HT1080 (cell line): Measurements from ENCODE around the gene HAX1. TPM values are rescaled to one million over a fixed set of nuclear protein-coding genes. Genes with fewer than 3 reads are reported as not detected.
"Not testable (repeated sequence)": the region's sequence is repeated elsewhere in the genome, so short reads cannot be mapped to it uniquely, and the experiment has no call there.

Experiments used
- DNase-seq: peaks from one replicate; pipeline ENCODE4 v3.0.0-alpha.2; 2015; ENCODE audit warnings: low read depth
- total RNA-seq: library from RNA; depleted of rRNA; stranded (reverse); fragments of >200 nt; shearing (Covaris generic); gene quantifications from 2 replicates; pipeline ENCODE4 v1.2.3, GENCODE V29; 2014

The HAX1 gene
- total RNA-seq, 1 experiment from 2014 or later: 137 TPM

GRCh38 chr1:154272999-154273563 lies 652 bp downstream of the HAX1 start:
- DNase-seq: no peak

GRCh38 chr1:154276797-154277196 lies 4.4 kb downstream of the HAX1 start:
- DNase-seq: peak; percentile 20

- DNase-seq: not testable (repeated sequence)
Observed at GRCh38 chr1:154287591-154287990, 15.2 kb downstream of the HAX1 start.

GRCh38 chr1:154288661-154289060 lies 16.2 kb downstream of the HAX1 start:
- DNase-seq: peak; percentile 25

- DNase-seq: no peak
Observed at GRCh38 chr1:154290921-154291320, 18.5 kb downstream of the HAX1 start.

- DNase-seq: peak; percentile 11
Observed at GRCh38 chr1:154295408-154296235, 23.2 kb downstream of the HAX1 start.

- DNase-seq: no peak
Observed at GRCh38 chr1:154301582-154301981, 29.2 kb downstream of the HAX1 start.

- DNase-seq: peak; percentile 98
Observed at GRCh38 chr1:154304664-154305337, 32.4 kb downstream of the HAX1 start.

GRCh38 chr1:154306151-154306550 lies 33.7 kb downstream of the HAX1 start:
- DNase-seq: peak; percentile 77

- peak; percentile 23 for DNase-seq
Observed at GRCh38 chr1:154307670-154308270, 35.3 kb downstream of the HAX1 start.

- DNase-seq: not testable (repeated sequence)
Observed at GRCh38 chr1:154309136-154309535, 36.7 kb downstream of the HAX1 start.

GRCh38 chr1:154312229-154313065 lies 40.0 kb downstream of the HAX1 start:
- not testable (repeated sequence) for DNase-seq

- DNase-seq: no peak
Observed at GRCh38 chr1:154313066-154313356, 40.6 kb downstream of the HAX1 start.

GRCh38 chr1:154314226-154314625 lies 41.8 kb downstream of the HAX1 start:
- not testable (repeated sequence) for DNase-seq

GRCh38 chr1:154316704-154317103 lies 44.3 kb downstream of the HAX1 start:
- no peak for DNase-seq

- DNase-seq: no peak
Observed at GRCh38 chr1:154318386-154318785, 46.0 kb downstream of the HAX1 start.

- no peak for DNase-seq
Observed at GRCh38 chr1:154320882-154321608, 48.6 kb downstream of the HAX1 start, which contains the start of gene AQP10. Gene AQP10 (plus strand): TSS chr1:154321093. CDS start chr1:154321156, 63 bp downstream.

- not testable (repeated sequence) for DNase-seq
Observed at GRCh38 chr1:154321609-154321934, 49.1 kb downstream of the HAX1 start.

- no peak for DNase-seq
Observed at GRCh38 chr1:154323493-154323892, 51.1 kb downstream of the HAX1 start.

- no peak for DNase-seq
Observed at GRCh38 chr1:154324241-154324640, 51.8 kb downstream of the HAX1 start.
